ENCODE data around the gene GPC6. TPM values are rescaled to one million over a fixed set of nuclear protein-coding genes. Genes with fewer than 3 reads are reported as not detected.

The GPC6 gene
- total RNA-seq, 1 donor from 2014 or later = not detected

- Mint-ChIP-seq H3K4me1 (ENCODE audit: low read depth) (no peaks in the 10 kb centered on the region), H3K4me3 (no peak overlapping the region), H3K27me3 (ENCODE audit: insufficient read depth) (no peaks in the 10 kb centered on the region), H3K36me3 (ENCODE audit: low read depth) (no peaks in the 10 kb centered on the region), H3K27ac (no peak overlapping the region), H3K9me3 (no peaks in the 10 kb centered on the region)
- no peak for DNase-seq (ENCODE audit: low spot score)
- intact Hi-C loops (cut with micrococcal nuclease) = no loop called here
Observed at GRCh38 chr13:94020833-94021232, 794.2 kb downstream of the GPC6 start.

- Mint-ChIP-seq H3K27ac (no peak overlapping the region), H3K36me3 (ENCODE audit: low read depth) (no peaks in the 10 kb centered on the region), H3K9me3 (no peaks in the 10 kb centered on the region), H3K4me3 (no peak overlapping the region), H3K27me3 (ENCODE audit: insufficient read depth) (no peaks in the 10 kb centered on the region), H3K4me1 (ENCODE audit: low read depth) (no peaks in the 10 kb centered on the region)
- intact Hi-C loops (cut with micrococcal nuclease) = no loop called here
- no peak for DNase-seq (ENCODE audit: low spot score)
Observed at GRCh38 chr13:94028234-94028633, 801.6 kb downstream of the GPC6 start.

GRCh38 chr13:94028650-94029049, 802.0 kb downstream of the GPC6 start:
- Mint-ChIP-seq H3K27ac (no peak overlapping the region), H3K4me1 (ENCODE audit: low read depth) (no peaks in the 10 kb centered on the region), H3K4me3 (no peak overlapping the region), H3K9me3 (no peaks in the 10 kb centered on the region), H3K27me3 (ENCODE audit: insufficient read depth) (no peaks in the 10 kb centered on the region), H3K36me3 (ENCODE audit: low read depth) (no peaks in the 10 kb centered on the region)
- no peak for DNase-seq (ENCODE audit: low spot score)
- intact Hi-C loops (cut with micrococcal nuclease) = no loop called here

GRCh38 chr13:94030415-94031119, 804.0 kb downstream of the GPC6 start:
- no peak overlapping the region for H3K4me3 Mint-ChIP-seq
- H3K4me1 Mint-ChIP-seq (ENCODE audit: low read depth) = no peaks in the 10 kb centered on the region
- no peaks in the 10 kb centered on the region for H3K27me3 Mint-ChIP-seq (ENCODE audit: insufficient read depth)
- no peaks in the 10 kb centered on the region for H3K9me3 Mint-ChIP-seq
- intact Hi-C loops (cut with micrococcal nuclease) = loop anchor here (10.0 kb wide), 1 partner anchor 334 kb away; no protein-coding TSS in a partner anchor
- no peaks in the 10 kb centered on the region for H3K36me3 Mint-ChIP-seq (ENCODE audit: low read depth)
- no peak for DNase-seq (ENCODE audit: low spot score)
- no peak overlapping the region for H3K27ac Mint-ChIP-seq

- Mint-ChIP-seq H3K4me1 (ENCODE audit: low read depth) (no peaks in the 10 kb centered on the region), H3K27ac (no peak overlapping the region), H3K36me3 (ENCODE audit: low read depth) (no peaks in the 10 kb centered on the region), H3K9me3 (no peaks in the 10 kb centered on the region), H3K27me3 (ENCODE audit: insufficient read depth) (no peaks in the 10 kb centered on the region), H3K4me3 (no peak overlapping the region)
- intact Hi-C loops (cut with micrococcal nuclease) = loop anchor here (10.0 kb wide), 1 partner anchor 333 kb away; no protein-coding TSS in a partner anchor
- DNase-seq (ENCODE audit: low spot score) = no peak
Observed at GRCh38 chr13:94031609-94032008, 805.0 kb downstream of the GPC6 start.

GRCh38 chr13:94033098-94033497, 806.5 kb downstream of the GPC6 start:
- H3K27me3 Mint-ChIP-seq (ENCODE audit: insufficient read depth) = no peaks in the 10 kb centered on the region

GRCh38 chr13:94033830-94034642, 807.4 kb downstream of the GPC6 start:
- H3K36me3 Mint-ChIP-seq (ENCODE audit: low read depth) = no peaks in the 10 kb centered on the region
- H3K4me3 Mint-ChIP-seq = no peak overlapping the region
- H3K27me3 Mint-ChIP-seq (ENCODE audit: insufficient read depth) = no peaks in the 10 kb centered on the region
- no peak overlapping the region for H3K27ac Mint-ChIP-seq
- no peaks in the 10 kb centered on the region for H3K4me1 Mint-ChIP-seq (ENCODE audit: low read depth)
- DNase-seq (ENCODE audit: low spot score) = no peak
- intact Hi-C loops (cut with micrococcal nuclease) = loop anchor here (10.0 kb wide), 1 partner anchor 331 kb away; no protein-coding TSS in a partner anchor
- no peaks in the 10 kb centered on the region for H3K9me3 Mint-ChIP-seq

More at GRCh38 chr13:94033098-94033497, 806.5 kb downstream of the GPC6 start:
- Mint-ChIP-seq H3K4me1 (ENCODE audit: low read depth) (no peaks in the 10 kb centered on the region), H3K4me3 (no peak overlapping the region), H3K9me3 (no peaks in the 10 kb centered on the region), H3K27ac (no peak overlapping the region), H3K36me3 (ENCODE audit: low read depth) (no peaks in the 10 kb centered on the region)
- intact Hi-C loops (cut with micrococcal nuclease) = loop anchor here (10.0 kb wide), 1 partner anchor 332 kb away; no protein-coding TSS in a partner anchor
- DNase-seq (ENCODE audit: low spot score) = no peak

GRCh38 chr13:94050039-94050438, 823.4 kb downstream of the GPC6 start:
- Mint-ChIP-seq H3K27me3 (ENCODE audit: insufficient read depth) (no peaks in the 10 kb centered on the region), H3K36me3 (ENCODE audit: low read depth) (no peaks in the 10 kb centered on the region), H3K4me1 (ENCODE audit: low read depth) (no peaks in the 10 kb centered on the region), H3K9me3 (no peaks in the 10 kb centered on the region), H3K4me3 (no peak overlapping the region), H3K27ac (no peak overlapping the region)
- DNase-seq (ENCODE audit: low spot score) = no peak
- intact Hi-C loops (cut with micrococcal nuclease) = no loop called here

GRCh38 chr13:94050686-94051085, 824.1 kb downstream of the GPC6 start:
- Mint-ChIP-seq H3K4me1 (ENCODE audit: low read depth) (no peaks in the 10 kb centered on the region), H3K27ac (no peak overlapping the region), H3K36me3 (ENCODE audit: low read depth) (no peaks in the 10 kb centered on the region), H3K9me3 (no peaks in the 10 kb centered on the region), H3K27me3 (ENCODE audit: insufficient read depth) (no peaks in the 10 kb centered on the region), H3K4me3 (no peak overlapping the region)
- intact Hi-C loops (cut with micrococcal nuclease) = no loop called here
- DNase-seq (ENCODE audit: low spot score) = no peak

GRCh38 chr13:94053986-94054593, 827.5 kb downstream of the GPC6 start:
- H3K27ac Mint-ChIP-seq = no peak overlapping the region
- no peak overlapping the region for H3K4me3 Mint-ChIP-seq
- H3K36me3 Mint-ChIP-seq (ENCODE audit: low read depth) = no peaks in the 10 kb centered on the region
- no peaks in the 10 kb centered on the region for H3K9me3 Mint-ChIP-seq
- intact Hi-C loops (cut with micrococcal nuclease) = no loop called here
- H3K27me3 Mint-ChIP-seq (ENCODE audit: insufficient read depth) = peaks cover 5% of the 10 kb centered on the region
- DNase-seq (ENCODE audit: low spot score) = no peak
- H3K4me1 Mint-ChIP-seq (ENCODE audit: low read depth) = no peaks in the 10 kb centered on the region

- no peak for DNase-seq (ENCODE audit: low spot score)
- Mint-ChIP-seq H3K9me3 (no peaks in the 10 kb centered on the region), H3K4me3 (no peak overlapping the region), H3K36me3 (ENCODE audit: low read depth) (no peaks in the 10 kb centered on the region), H3K27me3 (ENCODE audit: insufficient read depth) (peaks cover 5% of the 10 kb centered on the region), H3K27ac (no peak overlapping the region), H3K4me1 (ENCODE audit: low read depth) (no peaks in the 10 kb centered on the region)
- intact Hi-C loops (cut with micrococcal nuclease) = no loop called here
Observed at GRCh38 chr13:94056362-94056990, 829.9 kb downstream of the GPC6 start.

- Mint-ChIP-seq H3K27ac (no peak overlapping the region), H3K4me1 (ENCODE audit: low read depth) (no peaks in the 10 kb centered on the region)
- intact Hi-C loops (cut with micrococcal nuclease) = no loop called here
Observed at GRCh38 chr13:94057618-94058186, 831.1 kb downstream of the GPC6 start.

More at GRCh38 chr13:94057618-94058186, 831.1 kb downstream of the GPC6 start:
- Mint-ChIP-seq H3K27me3 (ENCODE audit: insufficient read depth) (peaks cover 5% of the 10 kb centered on the region), H3K36me3 (ENCODE audit: low read depth) (no peaks in the 10 kb centered on the region), H3K9me3 (no peaks in the 10 kb centered on the region), H3K4me3 (no peak overlapping the region)
- DNase-seq (ENCODE audit: low spot score) = no peak
